ENCODE data around the gene ACTL6A. TPM values are rescaled to one million over a fixed set of nuclear protein-coding genes. Genes with fewer than 3 reads are reported as not detected.

ACTL6A gene
- total RNA-seq, 1 donor from 2014 or later: 36.3 TPM

GRCh38 chr3:179541596-179541995 lies 21.1 kb upstream of the ACTL6A start:
- Mint-ChIP-seq H3K27ac (ENCODE audit: unreplicated experiment) (no peak overlapping the region), H3K27me3 (ENCODE audit: unreplicated experiment) (peaks cover 6% of the 10 kb centered on the region), H3K9me3 (ENCODE audit: unreplicated experiment) (no peaks in the 10 kb centered on the region), H3K4me1 (ENCODE audit: unreplicated experiment) (peaks cover 13% of the 10 kb centered on the region), H3K4me3 (ENCODE audit: unreplicated experiment) (no peak overlapping the region), H3K36me3 (ENCODE audit: low read depth, unreplicated experiment) (no peaks in the 10 kb centered on the region)
- DNase-seq (ENCODE audit: low spot score): no peak
- TF ChIP-seq CTCF (IDR thresholded peaks at IDR 0.05; ENCODE audit: unreplicated experiment): no peak

- H3K4me1 Mint-ChIP-seq (ENCODE audit: unreplicated experiment): peaks cover 11% of the 10 kb centered on the region
- no peak for DNase-seq (ENCODE audit: low spot score)
- peaks cover 6% of the 10 kb centered on the region for H3K27me3 Mint-ChIP-seq (ENCODE audit: unreplicated experiment)
- no peak for TF ChIP-seq CTCF (IDR thresholded peaks at IDR 0.05; ENCODE audit: unreplicated experiment)
- no peaks in the 10 kb centered on the region for H3K9me3 Mint-ChIP-seq (ENCODE audit: unreplicated experiment)
- no peaks in the 10 kb centered on the region for H3K36me3 Mint-ChIP-seq (ENCODE audit: low read depth, unreplicated experiment)
- H3K27ac Mint-ChIP-seq (ENCODE audit: unreplicated experiment): no peak overlapping the region
- no peak overlapping the region for H3K4me3 Mint-ChIP-seq (ENCODE audit: unreplicated experiment)
Measured at GRCh38 chr3:179542375-179542774, 20.4 kb upstream of the ACTL6A start.

GRCh38 chr3:179544981-179545645 lies 17.6 kb upstream of the ACTL6A start:
- no peak overlapping the region for H3K4me3 Mint-ChIP-seq (ENCODE audit: unreplicated experiment)
- no peak overlapping the region for H3K27ac Mint-ChIP-seq (ENCODE audit: unreplicated experiment)
- H3K36me3 Mint-ChIP-seq (ENCODE audit: low read depth, unreplicated experiment): no peaks in the 10 kb centered on the region
- no peak for DNase-seq (ENCODE audit: low spot score)
- no peaks in the 10 kb centered on the region for H3K4me1 Mint-ChIP-seq (ENCODE audit: unreplicated experiment)
- H3K9me3 Mint-ChIP-seq (ENCODE audit: unreplicated experiment): no peaks in the 10 kb centered on the region
- H3K27me3 Mint-ChIP-seq (ENCODE audit: unreplicated experiment): peaks cover 2% of the 10 kb centered on the region
- no peak for TF ChIP-seq CTCF (IDR thresholded peaks at IDR 0.05; ENCODE audit: unreplicated experiment)

GRCh38 chr3:179546814-179547241 lies 15.9 kb upstream of the ACTL6A start:
- Mint-ChIP-seq H3K27ac (ENCODE audit: unreplicated experiment) (no peak overlapping the region), H3K9me3 (ENCODE audit: unreplicated experiment) (no peaks in the 10 kb centered on the region), H3K36me3 (ENCODE audit: low read depth, unreplicated experiment) (no peaks in the 10 kb centered on the region), H3K27me3 (ENCODE audit: unreplicated experiment) (peaks cover 2% of the 10 kb centered on the region), H3K4me3 (ENCODE audit: unreplicated experiment) (no peak overlapping the region), H3K4me1 (ENCODE audit: unreplicated experiment) (no peaks in the 10 kb centered on the region)
- TF ChIP-seq CTCF (IDR thresholded peaks at IDR 0.05; ENCODE audit: unreplicated experiment): no peak
- no peak for DNase-seq (ENCODE audit: low spot score)

GRCh38 chr3:179551349-179552105 lies 11.2 kb upstream of the ACTL6A start:
- Mint-ChIP-seq H3K36me3 (ENCODE audit: low read depth, unreplicated experiment) (no peaks in the 10 kb centered on the region), H3K4me3 (ENCODE audit: unreplicated experiment) (no peak overlapping the region), H3K27me3 (ENCODE audit: unreplicated experiment) (no peaks in the 10 kb centered on the region), H3K9me3 (ENCODE audit: unreplicated experiment) (no peaks in the 10 kb centered on the region), H3K27ac (ENCODE audit: unreplicated experiment) (no peak overlapping the region), H3K4me1 (ENCODE audit: unreplicated experiment) (no peaks in the 10 kb centered on the region)
- no peak for TF ChIP-seq CTCF (IDR thresholded peaks at IDR 0.05; ENCODE audit: unreplicated experiment)
- DNase-seq (ENCODE audit: low spot score): no peak
